ENCODE results near the gene CNGA3.

CNGA3 gene

DNA sequence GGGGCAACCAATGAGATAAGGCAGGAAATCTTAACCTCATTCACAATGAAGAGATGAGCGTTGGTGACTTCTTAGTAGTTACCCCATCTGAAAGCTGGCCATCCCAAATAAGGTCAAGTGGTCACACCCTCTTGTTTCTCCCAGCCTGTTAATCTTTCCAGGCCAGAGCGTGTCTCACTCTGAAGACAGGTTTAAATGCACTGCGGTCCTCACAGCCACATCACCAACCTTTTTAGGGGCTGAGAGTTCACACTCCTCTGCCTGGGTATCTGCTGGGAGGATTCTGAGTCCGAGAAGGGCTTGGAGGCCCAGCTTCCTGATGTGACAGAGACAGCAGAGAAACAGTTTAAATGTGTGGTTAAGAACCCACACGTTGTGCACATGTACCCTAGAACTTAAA, 13.3 kb upstream of the CNGA3 start:
- no peak for DNase-seq

DNA sequence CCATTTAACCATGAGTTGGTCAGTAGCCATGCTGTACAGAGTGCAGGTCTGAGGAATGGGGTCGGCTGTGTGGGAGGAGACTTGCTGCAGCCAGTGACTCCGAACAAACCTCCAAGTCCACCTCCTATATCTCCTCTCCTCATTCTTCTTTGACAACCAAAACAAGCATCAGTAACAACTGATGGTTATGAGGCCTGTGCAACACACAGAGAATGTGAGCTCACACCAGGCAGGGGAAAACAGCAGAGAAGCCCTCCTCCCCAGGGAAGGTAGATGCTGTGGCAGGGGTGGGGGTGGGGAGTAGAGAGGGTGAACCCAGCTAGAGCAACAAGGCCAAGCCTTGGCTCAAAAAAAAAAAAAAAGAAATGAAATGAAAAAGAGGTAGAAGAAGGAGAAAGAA, 12.3 kb upstream of the CNGA3 start:
- no peak for DNase-seq

DNA sequence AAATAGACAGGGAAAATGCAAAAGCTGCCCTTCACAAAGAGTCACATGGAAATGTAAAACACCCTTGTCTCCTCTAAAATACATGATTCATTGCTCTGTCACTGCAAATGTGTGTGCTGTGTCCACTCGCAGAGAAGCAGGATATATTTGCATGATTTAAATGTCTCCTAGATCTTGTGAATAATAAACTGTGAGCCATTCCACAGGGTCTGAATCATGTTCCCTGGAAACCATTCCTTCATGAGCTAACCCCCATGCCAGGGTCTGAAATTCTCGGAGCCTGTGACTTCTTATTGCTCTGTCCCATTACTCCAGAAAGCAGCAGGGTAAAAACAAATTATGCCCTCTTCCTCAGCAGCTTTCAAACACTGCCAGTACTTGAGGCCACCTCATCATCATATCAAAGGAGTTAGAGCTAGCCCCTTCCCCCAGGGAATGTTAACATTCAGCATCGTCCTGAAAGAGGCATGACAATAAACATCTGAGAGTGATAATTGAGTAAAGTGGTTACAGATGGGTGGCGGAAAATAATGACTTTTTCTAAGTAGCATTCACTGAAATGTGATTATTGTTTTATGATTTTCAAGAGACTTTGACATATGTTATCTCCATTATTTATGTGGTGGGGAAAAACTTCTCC, 11.7 kb upstream of the CNGA3 start:
- DNase-seq: no peak

DNA sequence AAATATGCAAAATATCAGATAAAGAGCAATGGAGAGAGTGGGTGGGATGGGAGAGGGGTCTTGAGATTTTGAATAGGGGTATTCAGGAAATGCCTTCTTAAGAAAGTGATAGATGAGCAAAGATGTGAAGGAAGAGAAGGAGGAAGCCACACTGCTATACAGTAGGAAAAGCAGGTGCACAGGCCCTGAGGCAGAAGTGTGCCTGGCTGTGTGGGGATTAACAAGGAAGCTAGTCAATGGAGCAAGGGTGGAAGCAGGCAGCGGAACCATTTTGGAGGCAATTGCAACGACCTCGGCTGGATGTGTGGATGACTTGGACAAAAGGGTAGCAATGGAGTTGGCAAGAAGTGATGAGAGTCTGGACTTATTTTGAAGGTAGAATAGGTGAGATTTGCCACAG, 11.0 kb upstream of the CNGA3 start:
- DNase-seq: no peak

DNA sequence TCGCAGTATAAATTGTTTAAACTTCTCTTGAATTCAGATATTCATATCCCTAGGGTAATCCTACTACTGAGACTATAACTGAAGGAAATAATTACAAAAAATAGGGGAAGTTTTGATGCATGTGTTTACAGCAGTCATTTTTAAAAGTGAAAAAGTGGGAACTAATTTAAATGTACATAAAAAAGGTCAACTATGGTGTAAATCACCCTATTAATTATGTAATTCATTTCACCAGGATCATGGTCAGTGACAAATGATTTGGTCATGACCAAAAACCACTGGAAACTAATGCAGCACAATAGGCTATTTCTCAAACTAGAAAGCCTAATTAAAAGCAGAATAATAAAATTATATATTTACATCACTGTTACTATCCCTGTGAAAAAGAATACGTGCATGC, 5.0 kb upstream of the CNGA3 start:
- no peak for DNase-seq

DNA sequence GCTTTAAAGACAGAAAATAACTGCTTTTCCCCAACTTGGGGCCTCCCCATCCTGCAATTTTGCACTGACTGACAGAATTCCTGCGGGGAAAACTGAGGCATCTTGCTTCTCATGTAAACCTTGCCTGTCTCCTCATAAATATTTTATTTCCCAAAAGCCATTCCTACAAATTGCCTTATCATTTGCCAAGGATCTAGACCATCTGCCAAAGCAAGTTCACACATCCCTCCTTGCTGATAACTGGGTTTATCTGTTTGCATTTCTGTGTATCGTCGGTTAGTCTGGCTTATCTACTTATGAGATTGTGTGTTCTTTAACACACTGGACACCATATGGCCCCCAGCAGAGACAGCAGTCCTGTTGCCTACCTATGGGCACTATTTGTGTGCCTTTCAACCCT, 3.0 kb upstream of the CNGA3 start:
- DNase-seq: no peak

DNA sequence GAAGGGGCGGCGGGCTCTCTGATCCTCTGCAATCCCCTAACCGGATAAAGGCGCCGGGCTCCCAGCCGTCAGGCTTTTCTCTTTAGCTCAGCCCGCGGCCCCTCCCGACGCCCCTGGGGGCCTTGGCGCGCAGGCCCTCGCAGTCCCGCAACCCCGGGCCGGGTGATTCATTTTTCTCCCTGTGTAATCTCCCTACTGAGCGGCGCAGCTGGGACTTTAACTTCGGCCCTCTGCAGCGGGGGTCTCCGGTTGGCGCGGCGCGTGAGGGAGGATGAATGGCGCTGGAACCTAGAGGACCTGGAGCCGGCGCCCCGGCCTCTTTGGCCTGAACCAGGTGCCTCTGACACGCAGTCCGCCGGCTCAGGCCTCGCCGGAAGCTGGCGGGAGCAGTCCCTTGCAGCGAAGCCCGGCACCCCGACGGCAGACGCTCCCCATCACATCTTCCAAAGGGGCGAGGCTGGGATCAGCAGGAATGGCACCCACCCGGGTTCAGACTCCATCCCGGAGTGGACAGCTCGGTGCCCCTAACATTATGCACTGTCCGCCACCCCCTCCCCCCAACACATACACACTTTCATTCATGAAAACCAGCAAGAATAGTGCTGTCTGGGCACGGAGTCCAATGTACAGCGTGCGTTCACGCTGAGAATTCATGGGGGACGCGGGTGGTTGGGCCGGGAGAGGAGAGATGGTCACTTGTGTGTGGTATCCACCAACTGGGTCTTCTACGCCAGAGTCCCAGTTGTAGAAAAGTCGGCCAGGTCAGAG, 1.2 kb downstream of the CNGA3 start:
- no peak for DNase-seq

DNA sequence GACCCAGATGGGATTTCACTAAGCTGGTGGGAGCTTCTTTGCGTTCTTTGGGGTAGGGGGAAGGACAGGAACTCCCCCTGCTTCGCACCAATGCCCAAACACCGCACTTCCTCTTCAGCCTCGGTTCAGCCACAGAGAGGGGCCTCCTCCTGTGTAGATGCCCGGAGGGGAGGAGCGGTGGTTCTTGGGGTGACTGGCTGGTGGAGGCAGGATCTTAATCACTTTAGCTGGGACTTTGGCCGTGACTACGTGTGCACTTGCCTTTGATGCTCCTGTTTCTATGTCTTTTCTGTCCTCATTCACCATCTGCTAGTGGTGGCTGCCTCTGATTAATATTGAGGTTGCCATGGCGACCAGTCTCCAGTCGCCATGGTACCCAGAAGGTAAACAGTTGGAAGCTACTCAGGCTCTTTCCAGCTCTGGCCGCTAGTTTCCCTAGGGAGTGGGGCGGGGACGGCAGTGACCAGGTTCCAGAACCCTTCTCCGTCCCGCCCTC, 1.9 kb downstream of the CNGA3 start:
- no peak for DNase-seq

DNA sequence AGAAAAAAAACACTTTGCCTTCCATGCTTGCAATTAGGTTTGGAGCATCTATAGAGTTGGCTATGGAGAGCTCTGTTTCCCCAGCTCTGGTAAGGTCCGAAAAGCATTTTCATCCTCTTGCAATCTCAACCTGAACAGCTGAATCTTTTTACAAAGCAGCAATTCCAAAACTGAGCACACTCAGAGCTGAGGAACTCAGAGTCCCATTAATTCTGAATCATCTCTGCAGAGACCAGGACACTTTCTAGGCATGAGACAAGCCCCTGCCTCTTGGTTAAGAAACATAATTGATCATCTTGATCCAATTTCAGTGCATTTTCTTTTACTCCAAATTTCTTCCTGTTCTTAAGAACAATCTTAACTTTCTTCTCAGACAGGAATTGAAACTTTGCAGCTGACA, 4.2 kb downstream of the CNGA3 start:
- DNase-seq: no peak

DNA sequence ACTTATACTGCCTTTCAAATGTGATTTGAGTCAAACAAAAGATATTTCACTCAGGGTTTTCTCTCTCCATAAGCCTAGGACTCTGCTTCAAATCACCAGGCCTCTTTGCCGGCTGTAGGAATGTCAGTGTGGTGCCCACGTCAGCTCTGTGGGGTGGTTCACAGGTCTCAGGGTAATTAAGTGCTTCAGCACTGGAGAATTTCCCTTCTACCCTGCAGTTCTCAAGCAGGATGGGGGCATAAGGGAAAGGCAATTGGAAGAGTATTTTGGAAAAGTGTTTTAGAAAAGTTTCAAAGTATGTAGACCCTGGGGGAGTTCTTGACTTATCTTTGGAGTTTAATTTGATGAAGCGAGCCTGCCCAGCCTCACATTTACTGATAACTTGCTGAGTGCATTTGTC, 9.6 kb downstream of the CNGA3 start:
- DNase-seq: no peak

DNA sequence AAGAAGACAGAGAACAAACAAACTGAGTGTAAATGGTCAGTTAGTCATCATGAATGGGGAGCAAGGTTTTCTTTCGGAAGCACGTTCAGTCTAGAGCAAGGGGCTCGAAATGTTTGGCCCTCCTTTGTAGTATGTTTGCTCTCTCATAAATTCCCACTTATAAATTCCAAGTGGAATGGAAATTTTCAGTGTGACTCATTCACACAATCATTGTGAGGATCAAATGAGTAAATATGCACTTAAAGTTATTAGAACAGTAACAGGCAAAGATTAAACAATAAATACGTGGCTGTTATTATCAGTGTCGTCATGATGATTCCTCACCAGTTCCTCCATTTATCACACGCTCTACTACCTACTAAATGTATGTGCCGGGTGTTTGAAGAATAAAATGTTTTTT, 10.5 kb downstream of the CNGA3 start:
- DNase-seq: no peak

DNA sequence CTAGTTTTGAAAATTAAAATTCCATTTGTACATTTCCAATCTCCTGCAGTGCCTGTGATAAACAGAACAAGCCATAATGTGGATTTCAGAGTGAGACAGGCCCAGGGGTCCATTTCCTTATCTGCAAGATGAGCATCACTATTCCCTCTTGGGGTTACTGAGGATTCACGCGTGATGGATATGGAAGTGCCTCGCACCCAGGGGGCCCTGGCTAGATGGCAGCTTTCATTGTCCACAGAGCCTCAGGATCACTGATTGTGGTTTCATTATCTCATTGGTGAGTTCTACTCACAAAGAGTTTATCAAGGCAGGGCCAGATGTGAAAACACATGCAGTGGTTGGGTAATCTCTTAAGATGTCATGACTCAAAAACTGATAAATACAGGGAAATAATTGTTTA, 11.6 kb downstream of the CNGA3 start:
- DNase-seq: no peak

DNA sequence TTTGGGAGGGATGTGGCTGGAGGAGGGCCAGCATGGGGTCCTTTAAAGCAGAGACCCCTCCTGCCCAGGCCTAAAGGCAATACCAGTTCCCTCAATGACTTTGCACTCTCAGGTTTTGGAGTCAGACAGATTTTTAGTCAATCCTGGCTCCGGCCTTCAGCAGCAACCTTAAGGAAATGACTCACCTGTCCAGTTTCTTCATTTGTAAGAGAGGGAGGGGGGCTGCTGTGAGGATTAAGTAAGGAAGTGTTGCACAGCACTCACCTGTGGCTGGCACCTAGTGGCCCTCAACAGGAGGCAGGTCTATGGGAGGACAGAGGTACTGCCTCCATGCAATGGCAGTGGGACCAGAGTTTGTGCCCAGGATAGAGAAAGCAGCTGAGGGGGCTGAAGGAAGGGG, 13.7 kb downstream of the CNGA3 start:
- no peak for DNase-seq

DNA sequence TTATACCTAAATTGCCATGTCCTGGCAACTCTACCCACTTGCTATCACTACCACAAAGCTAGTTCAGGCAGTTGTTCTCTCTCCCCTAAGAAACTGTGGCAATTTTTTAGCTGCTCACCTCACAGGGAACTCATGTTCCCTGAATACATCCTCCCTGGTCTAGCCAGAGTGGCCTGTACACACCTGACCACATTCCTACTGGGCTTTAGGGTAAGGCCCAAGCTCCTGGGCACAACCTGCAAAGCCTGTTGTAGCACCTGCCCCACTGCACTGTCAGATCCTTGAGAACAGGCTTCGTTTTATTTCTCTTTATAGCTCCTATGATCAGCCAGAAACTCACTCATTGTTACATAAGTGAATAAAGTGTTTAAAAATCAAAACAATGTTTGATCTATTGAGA, 21.5 kb downstream of the CNGA3 start:
- DNase-seq: no peak

DNA sequence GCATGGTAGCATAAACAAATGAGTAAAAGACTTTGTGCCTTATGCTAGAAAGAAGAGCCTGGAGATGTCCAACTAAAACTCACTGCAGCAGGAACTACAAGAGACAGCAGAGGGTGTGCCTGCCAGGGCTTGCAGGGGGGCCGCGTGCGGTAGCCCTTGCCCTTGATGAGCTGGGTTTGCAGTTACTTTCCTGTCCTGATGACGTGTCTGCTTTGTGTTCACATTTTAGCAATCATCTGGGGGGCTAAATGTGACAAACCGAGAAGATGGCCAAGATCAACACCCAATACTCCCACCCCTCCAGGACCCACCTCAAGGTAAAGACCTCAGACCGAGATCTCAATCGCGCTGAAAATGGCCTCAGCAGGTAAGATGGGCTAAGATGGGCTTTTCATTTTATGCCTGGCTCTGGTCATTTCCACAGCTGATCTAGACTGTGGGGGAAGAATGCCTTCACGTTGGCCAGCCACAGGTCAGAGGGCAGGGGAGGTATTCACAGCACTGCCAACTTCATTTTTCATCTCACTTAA, 23.5 kb downstream of the CNGA3 start:
- DNase-seq: no peak

DNA sequence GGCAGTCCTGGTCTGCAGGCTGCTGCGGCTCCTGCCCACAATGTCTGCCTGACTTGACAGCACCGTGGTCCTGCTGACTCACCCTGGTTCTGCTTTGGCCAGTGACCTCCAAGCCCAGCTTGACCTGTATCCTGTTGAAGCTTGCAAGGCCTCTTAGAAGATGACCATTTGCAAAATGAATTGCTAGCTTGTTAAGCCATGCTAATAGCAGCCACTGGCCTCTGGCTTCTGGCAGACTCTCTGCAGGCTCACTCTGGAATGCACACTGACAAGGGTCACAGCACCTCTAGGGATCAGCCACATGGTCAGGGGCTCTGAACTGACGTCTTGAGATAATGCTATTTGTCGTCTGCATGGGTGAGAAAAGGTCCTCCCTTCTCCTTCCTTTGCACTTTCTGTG, 25.9 kb downstream of the CNGA3 start:
- no peak for DNase-seq

DNA sequence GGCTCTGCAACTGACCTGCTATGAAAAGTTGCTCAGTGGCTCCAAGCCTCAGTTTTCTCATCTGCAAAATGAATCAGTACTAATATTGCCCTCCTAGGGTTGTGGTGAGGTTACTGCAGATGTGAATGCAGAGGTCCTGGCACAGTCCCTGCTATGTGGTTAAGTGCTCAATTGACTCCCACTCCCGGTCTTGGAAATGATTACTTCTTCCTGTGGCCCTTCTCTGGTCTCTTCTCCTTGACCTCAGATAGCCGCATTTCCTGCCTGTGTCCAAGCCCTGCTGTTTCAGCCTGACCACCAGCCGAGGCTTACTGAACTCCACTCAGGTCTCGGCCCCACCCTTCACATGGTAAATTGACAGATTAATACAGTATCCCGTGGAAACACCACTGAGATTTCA, 26.3 kb downstream of the CNGA3 start:
- no peak for DNase-seq

DNA sequence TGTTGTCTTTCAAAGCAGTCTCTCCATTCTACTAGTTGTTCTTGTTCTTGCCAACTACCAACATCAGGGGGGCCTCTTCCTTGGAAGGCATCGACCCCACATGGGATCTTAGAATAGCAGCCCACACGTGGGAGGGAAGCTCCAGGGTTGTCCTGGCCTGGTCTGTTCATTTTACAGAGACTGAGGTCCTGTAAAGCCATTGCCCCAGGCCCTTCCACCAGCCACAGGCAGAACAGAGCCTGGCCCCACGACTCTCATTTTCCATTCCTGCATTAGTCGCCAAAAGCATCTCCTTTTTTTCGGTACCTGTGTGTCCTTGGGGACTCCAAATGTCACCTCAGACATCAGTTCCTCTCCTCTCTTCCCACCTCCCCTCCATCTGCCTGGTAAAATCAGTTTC, 28.0 kb downstream of the CNGA3 start:
- no peak for DNase-seq

DNA sequence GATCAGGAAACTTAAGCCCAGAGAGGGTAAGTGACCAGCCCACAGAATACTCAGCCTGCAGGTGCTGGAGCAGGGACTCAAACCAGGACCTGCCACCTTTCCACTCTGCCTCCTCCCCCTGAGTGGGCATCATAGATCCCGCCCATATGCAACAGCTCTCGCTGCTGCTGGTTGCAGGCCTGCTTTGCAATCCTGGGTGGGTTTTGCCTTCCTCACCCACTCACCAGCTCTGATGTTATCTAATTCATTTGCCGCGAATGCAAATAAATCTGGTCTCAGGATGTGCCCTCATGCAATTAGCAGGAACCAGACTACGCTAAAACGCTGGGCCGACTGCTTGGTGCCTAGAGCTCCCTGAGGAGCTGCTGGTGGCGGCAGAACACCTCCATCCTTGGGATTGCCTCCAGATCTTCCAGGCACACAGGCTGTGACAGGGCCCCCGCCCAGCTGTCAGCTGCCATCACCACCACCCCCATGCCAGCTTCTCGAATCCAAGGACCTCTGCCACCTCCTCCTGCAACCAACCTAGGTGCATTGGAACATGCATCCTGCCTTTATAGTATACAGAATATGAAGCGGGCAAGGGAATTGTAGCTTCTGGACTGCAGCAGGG, 28.8 kb downstream of the CNGA3 start:
- DNase-seq: no peak

DNA sequence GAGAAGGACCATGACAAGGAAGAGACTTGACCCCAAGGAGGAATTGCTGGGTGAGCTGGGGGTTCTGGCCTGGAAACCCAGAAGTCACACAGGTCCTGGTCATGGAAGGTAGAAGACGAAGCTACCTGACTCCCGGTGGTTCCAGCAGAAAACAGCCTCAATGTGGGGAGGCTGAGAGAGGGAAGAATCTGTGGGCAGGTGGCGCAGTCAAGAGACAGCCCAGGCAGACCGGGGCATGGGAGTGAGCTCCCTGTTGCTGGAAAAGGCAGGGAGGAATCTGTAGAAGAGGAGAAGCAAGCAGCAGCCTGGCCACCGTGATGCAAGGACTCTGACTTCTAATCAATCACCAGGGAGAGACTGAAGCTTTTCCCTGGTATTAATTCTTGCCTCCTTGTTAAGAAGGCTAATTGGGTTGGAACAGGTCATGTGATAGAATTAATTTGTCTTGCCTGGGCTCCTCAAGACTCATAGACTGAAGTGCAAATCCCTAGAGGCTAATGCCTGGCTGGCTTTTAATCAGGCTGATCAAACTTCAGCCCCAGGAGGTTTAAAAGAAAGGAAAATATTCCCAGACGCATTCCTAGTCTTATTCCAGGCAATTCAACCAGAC, 30.1 kb downstream of the CNGA3 start:
- no peak for DNase-seq

DNA sequence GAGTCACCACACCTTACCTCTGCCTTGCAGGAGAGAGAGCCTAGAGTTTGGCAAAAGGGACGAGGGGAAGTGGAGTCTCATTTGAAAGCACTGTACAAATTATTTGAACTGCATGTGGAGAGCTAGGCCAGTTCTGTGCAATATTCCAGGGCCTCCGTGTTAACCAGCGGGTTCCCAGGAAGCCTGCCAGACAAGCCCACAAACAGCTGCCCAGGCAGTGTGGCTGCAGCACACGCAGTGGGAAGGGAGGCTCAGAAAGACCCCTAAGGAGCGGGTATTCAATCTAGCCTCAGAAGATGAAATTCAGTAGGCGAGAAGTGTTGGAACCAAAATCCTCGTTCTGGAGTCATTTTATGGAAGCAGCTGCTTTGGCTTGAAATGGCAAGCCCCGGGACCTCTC, 30.7 kb downstream of the CNGA3 start:
- no peak for DNase-seq

DNA sequence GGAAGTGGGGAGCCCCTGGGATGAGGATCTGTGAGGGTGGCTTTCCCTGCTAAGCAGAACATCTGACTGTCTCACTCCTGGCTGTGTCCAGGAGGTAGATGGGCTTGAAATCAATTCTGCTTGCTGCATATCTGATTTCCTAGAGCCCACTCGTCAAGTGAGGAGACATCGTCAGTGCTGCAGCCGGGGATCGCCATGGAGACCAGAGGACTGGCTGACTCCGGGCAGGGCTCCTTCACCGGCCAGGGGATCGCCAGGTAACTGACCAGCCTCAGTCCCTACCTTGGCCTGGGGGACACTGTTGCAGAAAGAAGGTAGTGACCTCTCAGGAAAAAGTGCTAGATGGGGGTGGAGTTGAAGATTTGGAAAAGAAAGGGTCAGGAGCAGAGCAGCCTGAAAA, 31.3 kb downstream of the CNGA3 start:
- DNase-seq: no peak

DNA sequence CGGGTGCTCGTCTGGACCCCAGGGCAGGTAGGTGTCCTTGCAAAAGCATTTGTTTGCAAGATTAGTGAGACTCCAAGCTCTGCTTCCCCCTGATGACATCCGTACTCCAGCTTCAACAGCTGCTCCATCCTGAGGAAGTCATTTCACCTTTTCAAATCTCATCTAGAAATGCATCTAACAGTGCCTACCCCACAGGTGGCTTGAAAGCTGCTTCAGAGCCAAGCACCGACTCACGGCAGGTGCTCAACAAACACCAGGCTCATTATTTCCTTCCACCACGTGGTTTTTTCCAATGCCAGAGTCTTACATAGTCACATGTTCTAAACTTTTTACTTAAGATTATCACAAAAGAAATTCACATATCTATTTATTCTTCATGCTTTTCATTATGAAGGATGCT, 31.9 kb downstream of the CNGA3 start:
- no peak for DNase-seq

DNA sequence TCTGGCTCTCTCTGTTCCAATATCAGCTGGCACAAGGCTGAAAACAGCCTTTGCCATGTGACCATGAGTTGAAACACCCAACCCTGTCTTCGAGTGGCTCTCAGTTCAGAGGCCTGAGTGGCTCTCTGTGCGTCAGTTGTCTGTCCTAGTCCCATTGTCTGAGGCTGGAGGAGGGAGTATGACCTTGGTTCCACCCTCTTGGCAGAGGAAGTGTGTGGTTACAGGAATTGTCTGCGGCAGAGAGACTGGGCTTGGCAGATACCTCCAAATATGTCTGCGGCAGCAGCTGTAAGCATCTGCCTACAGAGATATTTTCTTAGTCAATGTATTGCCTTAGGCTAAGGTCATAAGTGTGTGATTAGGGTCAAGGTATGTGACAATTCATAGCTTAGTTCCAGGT, 32.6 kb downstream of the CNGA3 start:
- no peak for DNase-seq

All from CD4-positive, alpha-beta T cell treated with Interleukin-12 subunit alpha and Interleukin-12 subunit beta, for 1 hour (primary cell).